Panc1 (cell line): ENCODE data around the gene PLD2.

Source experiments
- CTCF ChIP-seq: fragments of 450-650 bp; IDR thresholded peaks from 2 replicates; pipeline ENCODE4 v1.5.1; 2017; ENCODE audit warnings: mild to moderate bottlenecking
- POLR2AphosphoS5 ChIP-seq: IDR thresholded peaks from 2 replicates; pipeline ENCODE4 v1.6.1; 2012; ENCODE audit warnings: mild to moderate bottlenecking, low read depth, low read length, moderate library complexity
- REST ChIP-seq, 2 experiments: IDR thresholded peaks; 2 replicates each; pipeline ENCODE4 v1.6.1; 2011 to 2012; ENCODE audit warnings: low read depth in 2 of 2, control low read depth in 1 of 2, low read length in 1 of 2, mild to moderate bottlenecking in 1 of 2, moderate library complexity in 1 of 2; ENCODE audit not compliant: insufficient read depth in 1 of 2
- SIN3A ChIP-seq: IDR thresholded peaks from 2 replicates; pipeline ENCODE4 v1.6.1; 2012; ENCODE audit warnings: low read depth, mild to moderate bottlenecking, low read length, moderate library complexity, borderline replicate concordance; ENCODE audit not compliant: insufficient read depth

GRCh38 chr17:4807605-4808377, 839 bp downstream of the PLD2 start:
- no peak for TF ChIP-seq SIN3A
- TF ChIP-seq CTCF, result no peak
- no peak for TF ChIP-seq REST (IDR thresholded peaks at IDR 0.05; ENCODE audit: insufficient read depth in 1 of 2, low read depth in 2 of 2, low read length in 1 of 2)
- no peak for TF ChIP-seq POLR2AphosphoS5
